SK-N-SH treated with all-trans-retinoic acid at 6 μM for 48 hours (cell line): ENCODE measurements around the gene FNDC8.

Experiments
- ATAC-seq: fragments of 200-7000 bp; cut with Tn5 transposase; 3 replicates; pipeline ENCODE4 v1.9.1; 2020; ENCODE audit warnings: mild to moderate bottlenecking, moderate library complexity
- ARNTL ChIP-seq: fragments of 450-650 bp; formaldehyde crosslinking; IDR thresholded peaks from 2 replicates; pipeline ENCODE4 v1.5.0; 2020; ENCODE audit warnings: low read depth, mild to moderate bottlenecking, moderate library complexity, borderline replicate concordance
- CSDC2 ChIP-seq: fragments of 250-450 bp; sonication (Bioruptor Pico); IDR thresholded peaks from 2 replicates; pipeline ENCODE4 v1.5.0; 2020; ENCODE audit warnings: mild to moderate bottlenecking, moderate library complexity
- CSRNP3 ChIP-seq: fragments of 250-450 bp; sonication (Bioruptor Pico); IDR thresholded peaks from 2 replicates; pipeline ENCODE4 v1.5.1; 2021; ENCODE audit warnings: mild to moderate bottlenecking, moderate library complexity
- ESRRG ChIP-seq: fragments of 250-450 bp; sonication (Bioruptor Pico); IDR thresholded peaks from 2 replicates; pipeline ENCODE4 v1.6.1; 2021; ENCODE audit warnings: mild to moderate bottlenecking
- GLIS3 ChIP-seq: fragments of 250-450 bp; sonication (Bioruptor Pico); IDR thresholded peaks from 2 replicates; pipeline ENCODE4 v1.5.0; 2020; ENCODE audit warnings: mild to moderate bottlenecking, moderate library complexity
- ISL1 ChIP-seq: fragments of 250-450 bp; sonication (Bioruptor Pico); IDR thresholded peaks from 2 replicates; pipeline ENCODE4 v2.1.2; 2022; ENCODE audit warnings: mild to moderate bottlenecking, moderate library complexity
- OSR1 ChIP-seq: fragments of 250-450 bp; sonication (Bioruptor Pico); IDR thresholded peaks from 2 replicates; pipeline ENCODE4 v1.8.0; 2022; ENCODE audit warnings: moderate library complexity, mild to moderate bottlenecking, inconsistent platforms
- PATZ1 ChIP-seq: fragments of 250-450 bp; sonication (Bioruptor Pico); IDR thresholded peaks from 2 replicates; pipeline ENCODE4 v1.8.0; 2020; ENCODE audit warnings: mild to moderate bottlenecking, moderate library complexity, borderline replicate concordance
- POU6F1 ChIP-seq: fragments of 250-450 bp; sonication (Bioruptor Pico); IDR thresholded peaks from 2 replicates; pipeline ENCODE4 v1.8.0; 2021; ENCODE audit warnings: low read depth, mild to moderate bottlenecking, moderate library complexity, borderline replicate concordance
- PPARA ChIP-seq: fragments of 250-450 bp; sonication (Bioruptor Pico); IDR thresholded peaks from 2 replicates; pipeline ENCODE4 v1.5.0; 2020; ENCODE audit warnings: mild to moderate bottlenecking, borderline replicate concordance
- RARB ChIP-seq: fragments of 250-450 bp; sonication (Bioruptor Pico); IDR thresholded peaks from 2 replicates; pipeline ENCODE4 v1.8.0; 2021; ENCODE audit warnings: mild to moderate bottlenecking, moderate library complexity
- SNAI2 ChIP-seq: fragments of 250-450 bp; sonication (Bioruptor Pico); IDR thresholded peaks from 2 replicates; pipeline ENCODE4 v1.5.0; 2020; ENCODE audit warnings: mild to moderate bottlenecking, moderate library complexity
- TCF4 ChIP-seq: fragments of 250-450 bp; sonication (Bioruptor Pico); IDR thresholded peaks from 2 replicates; pipeline ENCODE4 v1.8.0; 2021; ENCODE audit warnings: mild to moderate bottlenecking, moderate library complexity, borderline replicate concordance
- TOX ChIP-seq: fragments of 250-450 bp; sonication (Bioruptor Pico); IDR thresholded peaks from 2 replicates; pipeline ENCODE4 v1.8.0; 2021; ENCODE audit warnings: mild to moderate bottlenecking, moderate library complexity, borderline replicate concordance
- ZC3H10 ChIP-seq: fragments of 250-450 bp; sonication (Bioruptor Pico); IDR thresholded peaks from 2 replicates; pipeline ENCODE4 v1.5.1; 2021; ENCODE audit warnings: mild to moderate bottlenecking, moderate library complexity
- ZFP30 ChIP-seq: fragments of 450-650 bp; formaldehyde crosslinking; IDR thresholded peaks from 2 replicates; pipeline ENCODE4 v1.5.0; 2022; ENCODE audit warnings: mild to moderate bottlenecking, moderate library complexity
- ZNF565 ChIP-seq: fragments of 450-650 bp; formaldehyde crosslinking; conservative IDR thresholded peaks from 2 replicates; pipeline ENCODE4 v1.5.0; 2020; ENCODE audit warnings: low read depth, mild to moderate bottlenecking, moderate library complexity
- ZNF70 ChIP-seq: fragments of 450-650 bp; formaldehyde crosslinking; IDR thresholded peaks from 2 replicates; pipeline ENCODE4 v1.5.0; 2020; ENCODE audit warnings: mild to moderate bottlenecking, moderate library complexity
- ZNF8 ChIP-seq: fragments of 450-650 bp; formaldehyde crosslinking; IDR thresholded peaks from 2 replicates; pipeline ENCODE4 v1.5.0; 2020; ENCODE audit warnings: mild to moderate bottlenecking, moderate library complexity
- TF ChIP-seq, protein P1 (sequence below): fragments of 250-450 bp; sonication (Bioruptor Pico); IDR thresholded peaks from 2 replicates; pipeline ENCODE4 v1.5.1; 2020; ENCODE audit warnings: low read depth, mild to moderate bottlenecking, moderate library complexity

The FNDC8 gene

GRCh38 chr17:35132099-35132498 lies 10.7 kb downstream of the FNDC8 start:
- no peak for ATAC-seq
- no peak for TF ChIP-seq GLIS3
- TF ChIP-seq ZC3H10 (CRISPR knock-in tag) = no peak
- TF ChIP-seq, protein P1, sequence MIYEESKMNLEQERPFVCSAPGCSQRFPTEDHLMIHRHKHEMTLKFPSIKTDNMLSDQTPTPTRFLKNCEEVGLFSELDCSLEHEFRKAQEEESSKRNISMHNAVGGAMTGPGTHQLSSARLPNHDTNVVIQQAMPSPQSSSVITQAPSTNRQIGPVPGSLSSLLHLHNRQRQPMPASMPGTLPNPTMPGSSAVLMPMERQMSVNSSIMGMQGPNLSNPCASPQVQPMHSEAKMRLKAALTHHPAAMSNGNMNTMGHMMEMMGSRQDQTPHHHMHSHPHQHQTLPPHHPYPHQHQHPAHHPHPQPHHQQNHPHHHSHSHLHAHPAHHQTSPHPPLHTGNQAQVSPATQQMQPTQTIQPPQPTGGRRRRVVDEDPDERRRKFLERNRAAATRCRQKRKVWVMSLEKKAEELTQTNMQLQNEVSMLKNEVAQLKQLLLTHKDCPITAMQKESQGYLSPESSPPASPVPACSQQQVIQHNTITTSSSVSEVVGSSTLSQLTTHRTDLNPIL (CRISPR knock-in tag) = no peak
- TF ChIP-seq CSDC2 = no peak

DNA sequence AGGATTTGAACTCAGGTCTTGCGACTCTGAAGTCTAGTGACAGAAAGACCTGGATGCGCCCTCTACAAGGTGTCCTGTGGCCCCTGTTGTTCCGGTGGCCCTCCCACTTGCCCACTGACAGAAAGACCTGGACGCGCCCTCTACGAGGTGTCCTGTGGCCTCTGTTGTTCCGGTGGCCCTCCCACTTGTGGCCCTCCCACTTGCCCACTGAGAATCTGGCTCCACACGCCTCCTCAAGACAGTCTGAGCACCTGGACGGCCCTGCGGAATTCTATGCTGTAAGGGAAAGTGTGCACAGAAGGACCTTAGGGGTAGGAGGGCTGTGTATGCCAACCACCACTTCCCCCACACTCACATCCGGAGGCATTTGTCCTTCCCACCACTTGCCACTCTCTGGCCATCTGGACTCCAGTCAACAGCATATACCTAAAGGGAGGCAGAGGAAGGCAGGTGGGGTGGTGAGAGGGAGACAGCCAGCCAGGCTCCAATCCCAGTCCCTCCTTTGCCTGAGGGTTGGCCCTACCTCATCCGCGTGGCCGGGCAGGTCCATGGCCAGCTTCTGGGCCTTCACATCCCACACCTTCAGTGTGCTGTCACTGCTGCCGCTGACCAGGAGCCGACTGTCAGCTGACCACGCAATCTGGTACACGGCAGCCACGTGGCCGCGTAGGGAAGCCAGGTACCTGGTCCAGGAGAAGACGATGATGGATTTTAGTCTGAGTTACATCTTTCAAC lies 11.6 kb downstream of the FNDC8 start:
- no peak for ATAC-seq
- no peak for TF ChIP-seq ISL1 (CRISPR knock-in tag)
- TF ChIP-seq SNAI2 (CRISPR knock-in tag) = no peak
- TF ChIP-seq ZFP30 (CRISPR knock-in tag) = no peak
- no peak for TF ChIP-seq ZNF70 (CRISPR knock-in tag)
- no peak for TF ChIP-seq CSRNP3 (CRISPR knock-in tag)
- no peak for TF ChIP-seq CSDC2
- no peak for TF ChIP-seq TCF4 (CRISPR knock-in tag)
- TF ChIP-seq ESRRG (CRISPR knock-in tag) = no peak
- TF ChIP-seq ARNTL = no peak
- no peak for TF ChIP-seq OSR1 (CRISPR knock-in tag)
- TF ChIP-seq, protein P1 (CRISPR knock-in tag) = no peak
- TF ChIP-seq RARB (CRISPR knock-in tag) = no peak
- TF ChIP-seq PATZ1 (CRISPR knock-in tag) = no peak
- TF ChIP-seq POU6F1 = no peak
- no peak for TF ChIP-seq ZC3H10 (CRISPR knock-in tag)
- TF ChIP-seq ZNF8 (CRISPR knock-in tag) = no peak
- no peak for TF ChIP-seq TOX (CRISPR knock-in tag)
- TF ChIP-seq ZNF565 (CRISPR knock-in tag) = no peak
- no peak for TF ChIP-seq GLIS3

GRCh38 chr17:35135322-35135721 lies 13.9 kb downstream of the FNDC8 start:
- TF ChIP-seq ZNF8 (CRISPR knock-in tag) = no peak
- no peak for TF ChIP-seq ZNF565 (CRISPR knock-in tag)
- no peak for TF ChIP-seq CSDC2
- no peak for TF ChIP-seq TCF4 (CRISPR knock-in tag)
- no peak for TF ChIP-seq RARB (CRISPR knock-in tag)
- no peak for TF ChIP-seq POU6F1
- TF ChIP-seq ISL1 (CRISPR knock-in tag) = no peak
- TF ChIP-seq OSR1 (CRISPR knock-in tag) = no peak
- no peak for TF ChIP-seq ARNTL
- no peak for TF ChIP-seq PPARA (CRISPR knock-in tag)
- no peak for TF ChIP-seq ZC3H10 (CRISPR knock-in tag)
- no peak for ATAC-seq
